HCT116 (cell line): ENCODE data around the gene PPM1J. TPM values are rescaled to one million over a fixed set of nuclear protein-coding genes. Genes with fewer than 3 reads are reported as not detected.

Experiments
- ATAC-seq: fragments of 200-7000 bp; cut with Tn5 transposase; 2 replicates; pipeline ENCODE4 v1.9.1; 2020; ENCODE audit warnings: mild to moderate bottlenecking, moderate library complexity
- BruUV-seq: library from RNA; stranded (reverse); fragments of 400-500 nt; replicated peaks from 2 replicates; lab custom pipeline; 2021; lab: Mats Ljungman, UMichigan
- CTCF ChIA-PET: fragments of 300-600 bp; sonication (Branson Sonifier 250); formaldehyde crosslinking; loops from one replicate; lab custom pipeline; 2021; ENCODE audit warnings: antibody characterized with exemption; lab: Charles Lee
- POLR2A ChIA-PET: fragments of 300-600, 350-600 bp; sonication (Branson Sonifier 250); formaldehyde crosslinking; loops from one replicate; lab custom pipeline; 2021; ENCODE audit warnings: antibody characterized with exemption; lab: Charles Lee
- RAD21 ChIA-PET, 2 experiments: fragments of 300-600 bp; sonication (Branson Sonifier 250); formaldehyde crosslinking; loops; one replicate each; lab custom pipeline; 2023; ENCODE audit warnings: low total read pairs in 2 of 2; ENCODE audit not compliant: uncharacterized antibody in 2 of 2, unreplicated experiment in 2 of 2, low non-redundant PET in 1 of 2; lab: Charles Lee
- DNase-seq: peaks from one replicate; pipeline ENCODE4 v3.0.0-alpha.2; 2010; ENCODE audit warnings: low read depth, low spot score
- H2AFZ ChIP-seq: fragments of 200-600 bp; shearing (Covaris generic), sonication (generic); 2 replicates; pipeline ENCODE4 v1.6.1; 2017; ENCODE audit warnings: low read depth, mixed run types, mixed read lengths, antibody characterized with exemption, low read length; ENCODE audit not compliant: poor library complexity, severe bottlenecking
- H3K27ac ChIP-seq: 2 replicates; pipeline ENCODE4 v1.5.1; 2012; ENCODE audit warnings: low read depth, low read length
- H3K27me3 ChIP-seq: fragments of 200-600 bp; sonication (generic); 2 replicates; pipeline ENCODE4 v1.6.1; 2016; ENCODE audit warnings: mixed run types, low read length, mixed read lengths; ENCODE audit not compliant: insufficient read depth
- H3K36me3 ChIP-seq, 2 experiments: fragments of 200-500 bp in 1 of 2; fragments of 200-600 bp in 1 of 2; sonication (Bioruptor generic) in 1 of 2; sonication (generic) in 1 of 2; 2 replicates each; pipeline versions ENCODE4 v1.5.1 to v1.6.1; 2014 to 2016; ENCODE audit warnings: low read length in 2 of 2, inconsistent platforms in 1 of 2, mixed read lengths in 1 of 2, mixed run types in 1 of 2; ENCODE audit not compliant: insufficient read depth in 2 of 2, control insufficient read depth in 1 of 2
- H3K4me1 ChIP-seq, 2 experiments: fragments of 200-600 bp in 1 of 2; sonication (generic) in 1 of 2; 2 replicates each; pipeline versions ENCODE4 v1.5.1 to v1.6.1; 2012 to 2017; ENCODE audit warnings: low read length in 2 of 2, inconsistent platforms in 1 of 2, mild to moderate bottlenecking in 1 of 2, mixed read lengths in 1 of 2, mixed run types in 1 of 2, moderate library complexity in 1 of 2; ENCODE audit not compliant: insufficient read depth in 2 of 2, control insufficient read depth in 1 of 2
- H3K4me2 ChIP-seq: fragments of 200-600 bp; sonication (generic); 2 replicates; pipeline ENCODE4 v1.6.1; 2017; ENCODE audit warnings: mixed run types, low read length, mixed read lengths
- H3K4me3 ChIP-seq, 2 experiments: fragments of 200-600 bp in 1 of 2; sonication (generic) in 1 of 2; replicated peaks in 1 of 2; 2 replicates each; pipeline ENCODE4 v1.5.1; 2011 to 2016; ENCODE audit warnings: low read length in 2 of 2, control low read depth in 1 of 2, low read depth in 1 of 2, mild to moderate bottlenecking in 1 of 2, mixed read lengths in 1 of 2, mixed run types in 1 of 2
- H3K79me2 ChIP-seq: fragments of 200-600 bp; sonication (generic); 2 replicates; pipeline ENCODE4 v1.6.1; 2017; ENCODE audit warnings: mild to moderate bottlenecking, mixed run types, low read length, moderate library complexity, mixed read lengths; ENCODE audit not compliant: insufficient read depth
- H3K9ac ChIP-seq: fragments of 200-600 bp; sonication (generic); 2 replicates; pipeline ENCODE4 v1.6.1; 2016; ENCODE audit warnings: low read length, mixed read lengths
- H3K9me2 ChIP-seq: fragments of 200-600 bp; sonication (generic), shearing (Covaris generic); 2 replicates; pipeline ENCODE4 v1.6.1; 2017; ENCODE audit warnings: mixed run types, mild to moderate bottlenecking, moderate library complexity; ENCODE audit not compliant: insufficient read depth
- H3K9me3 ChIP-seq, 2 experiments: fragments of 200-500 bp in 1 of 2; fragments of 200-600 bp in 1 of 2; sonication (Bioruptor generic) in 1 of 2; sonication (generic) in 1 of 2; 2 replicates each; pipeline ENCODE4 v1.6.1; 2014 to 2017; ENCODE audit warnings: low read length in 2 of 2, mixed read lengths in 2 of 2, inconsistent platforms in 1 of 2, low read depth in 1 of 2, mild to moderate bottlenecking in 1 of 2, mixed run types in 1 of 2, moderate library complexity in 1 of 2; ENCODE audit not compliant: control insufficient read depth in 1 of 2, insufficient read depth in 1 of 2
- H4K20me1 ChIP-seq: fragments of 200-600 bp; sonication (generic), shearing (Covaris generic); 2 replicates; pipeline ENCODE4 v1.6.1; 2017; ENCODE audit warnings: mixed run types, mild to moderate bottlenecking, moderate library complexity; ENCODE audit not compliant: insufficient read depth
- CBX3 ChIP-seq: IDR thresholded peaks from 2 replicates; pipeline ENCODE4 v1.6.1; 2012; ENCODE audit warnings: low read depth
- CTCF ChIP-seq, 3 experiments: fragments of 200-600 bp in 1 of 3; sonication (generic) in 1 of 3; IDR thresholded peaks in 2 of 3; conservative IDR thresholded peaks in 1 of 3; 2 replicates each; pipeline ENCODE4 v1.5.1; 2012 to 2017; ENCODE audit warnings: low read depth in 2 of 3, low read length in 2 of 3, antibody characterized with exemption in 1 of 3, borderline replicate concordance in 1 of 3, control low read depth in 1 of 3, mild to moderate bottlenecking in 1 of 3, mixed read lengths in 1 of 3, mixed run types in 1 of 3, moderate library complexity in 1 of 3; ENCODE audit not compliant: insufficient read depth in 1 of 3
- EGR1 ChIP-seq: IDR thresholded peaks from 2 replicates; pipeline ENCODE4 v1.6.1; 2012; ENCODE audit warnings: low read depth
- ELF1 ChIP-seq: IDR thresholded peaks from 2 replicates; pipeline ENCODE4 v1.6.1; 2012; ENCODE audit warnings: low read depth, borderline replicate concordance
- FOSL1 ChIP-seq: IDR thresholded peaks from 2 replicates; pipeline ENCODE4 v1.6.1; 2012; ENCODE audit warnings: low read depth
- RAD21 ChIP-seq: IDR thresholded peaks from 2 replicates; pipeline ENCODE4 v1.6.1; 2012; ENCODE audit warnings: low read depth, mild to moderate bottlenecking
- SRF ChIP-seq: IDR thresholded peaks from 2 replicates; pipeline ENCODE4 v1.6.1; 2012; ENCODE audit warnings: low read depth
- TCF7L2 ChIP-seq: IDR thresholded peaks from 2 replicates; pipeline ENCODE4 v1.7.0; 2011; ENCODE audit warnings: borderline replicate concordance, inconsistent platforms; ENCODE audit not compliant: insufficient read depth, insufficient read length; ENCODE audit errors: extremely low read depth
- intact Hi-C: fragments of 100-400 bp; cut with micrococcal nuclease; formaldehyde crosslinking; loops from 2 replicates; pipeline ENCODE4 v1.10.0; 2022
- total RNA-seq: library from RNA; stranded (reverse); gene quantifications from one replicate; pipeline ENCODE4 v1.2.1, GENCODE V29; 2021; ENCODE audit not compliant: unreplicated experiment
- TF ChIP-seq, protein P1 (sequence below): IDR thresholded peaks from 2 replicates; pipeline ENCODE4 v1.6.1; 2012
- TF ChIP-seq, protein P2 (sequence below): IDR thresholded peaks from 2 replicates; pipeline ENCODE4 v1.6.1; 2012; ENCODE audit warnings: low read depth
- TF ChIP-seq, protein P3 (sequence below): IDR thresholded peaks from 2 replicates; pipeline ENCODE4 v1.6.1; 2011; ENCODE audit warnings: mild to moderate bottlenecking, low read length, moderate library complexity; ENCODE audit not compliant: insufficient replicate concordance; ENCODE audit errors: extremely low read depth

Gene PPM1J
- total RNA-seq, 1 experiment from 2014 or later, result 7.5 TPM

GRCh38 chr1:112708489-112708888, 6.6 kb downstream of the PPM1J start:
- Histone ChIP-seq H3K9ac (no peak overlapping the region), H3K4me2 (no peak overlapping the region), H3K4me3 (no peak overlapping the region), H2AFZ (no peak overlapping the region), H3K9me2 (no peaks in the 10 kb centered on the region), H3K4me1 (peaks cover 28 to 35% of the 10 kb centered on the region in 2 experiments), H3K36me3 (no peaks in the 10 kb centered on the region), H3K27me3 (no peaks in the 10 kb centered on the region), H4K20me1 (no peaks in the 10 kb centered on the region), H3K9me3 (no peaks in the 10 kb centered on the region), H3K27ac (no peak overlapping the region), H3K79me2 (peaks cover 34% of the 10 kb centered on the region)
- intact Hi-C loops, result loop anchor here (10.0 kb wide), 1 partner anchor 184 kb away; no protein-coding TSS in a partner anchor
- TF ChIP-seq CTCF (IDR thresholded peaks at IDR 0.05 in 2 of 3, conservative IDR thresholded peaks at IDR 0.05 in 1 of 3; ENCODE audit: borderline replicate concordance in 1 of 3, insufficient read depth in 1 of 3, low read depth in 2 of 3, low read length in 2 of 3), result no peak
- no peak for TF ChIP-seq TCF7L2
- TF ChIP-seq, protein P1, sequence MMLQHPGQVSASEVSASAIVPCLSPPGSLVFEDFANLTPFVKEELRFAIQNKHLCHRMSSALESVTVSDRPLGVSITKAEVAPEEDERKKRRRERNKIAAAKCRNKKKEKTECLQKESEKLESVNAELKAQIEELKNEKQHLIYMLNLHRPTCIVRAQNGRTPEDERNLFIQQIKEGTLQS, result no peak
- no peak for TF ChIP-seq SRF
- TF ChIP-seq, protein P2, sequence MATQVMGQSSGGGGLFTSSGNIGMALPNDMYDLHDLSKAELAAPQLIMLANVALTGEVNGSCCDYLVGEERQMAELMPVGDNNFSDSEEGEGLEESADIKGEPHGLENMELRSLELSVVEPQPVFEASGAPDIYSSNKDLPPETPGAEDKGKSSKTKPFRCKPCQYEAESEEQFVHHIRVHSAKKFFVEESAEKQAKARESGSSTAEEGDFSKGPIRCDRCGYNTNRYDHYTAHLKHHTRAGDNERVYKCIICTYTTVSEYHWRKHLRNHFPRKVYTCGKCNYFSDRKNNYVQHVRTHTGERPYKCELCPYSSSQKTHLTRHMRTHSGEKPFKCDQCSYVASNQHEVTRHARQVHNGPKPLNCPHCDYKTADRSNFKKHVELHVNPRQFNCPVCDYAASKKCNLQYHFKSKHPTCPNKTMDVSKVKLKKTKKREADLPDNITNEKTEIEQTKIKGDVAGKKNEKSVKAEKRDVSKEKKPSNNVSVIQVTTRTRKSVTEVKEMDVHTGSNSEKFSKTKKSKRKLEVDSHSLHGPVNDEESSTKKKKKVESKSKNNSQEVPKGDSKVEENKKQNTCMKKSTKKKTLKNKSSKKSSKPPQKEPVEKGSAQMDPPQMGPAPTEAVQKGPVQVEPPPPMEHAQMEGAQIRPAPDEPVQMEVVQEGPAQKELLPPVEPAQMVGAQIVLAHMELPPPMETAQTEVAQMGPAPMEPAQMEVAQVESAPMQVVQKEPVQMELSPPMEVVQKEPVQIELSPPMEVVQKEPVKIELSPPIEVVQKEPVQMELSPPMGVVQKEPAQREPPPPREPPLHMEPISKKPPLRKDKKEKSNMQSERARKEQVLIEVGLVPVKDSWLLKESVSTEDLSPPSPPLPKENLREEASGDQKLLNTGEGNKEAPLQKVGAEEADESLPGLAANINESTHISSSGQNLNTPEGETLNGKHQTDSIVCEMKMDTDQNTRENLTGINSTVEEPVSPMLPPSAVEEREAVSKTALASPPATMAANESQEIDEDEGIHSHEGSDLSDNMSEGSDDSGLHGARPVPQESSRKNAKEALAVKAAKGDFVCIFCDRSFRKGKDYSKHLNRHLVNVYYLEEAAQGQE, result no peak
- TF ChIP-seq FOSL1, result no peak
- no peak for TF ChIP-seq CBX3
- TF ChIP-seq EGR1, result no peak
- TF ChIP-seq ELF1, result no peak
- TF ChIP-seq, protein P3, sequence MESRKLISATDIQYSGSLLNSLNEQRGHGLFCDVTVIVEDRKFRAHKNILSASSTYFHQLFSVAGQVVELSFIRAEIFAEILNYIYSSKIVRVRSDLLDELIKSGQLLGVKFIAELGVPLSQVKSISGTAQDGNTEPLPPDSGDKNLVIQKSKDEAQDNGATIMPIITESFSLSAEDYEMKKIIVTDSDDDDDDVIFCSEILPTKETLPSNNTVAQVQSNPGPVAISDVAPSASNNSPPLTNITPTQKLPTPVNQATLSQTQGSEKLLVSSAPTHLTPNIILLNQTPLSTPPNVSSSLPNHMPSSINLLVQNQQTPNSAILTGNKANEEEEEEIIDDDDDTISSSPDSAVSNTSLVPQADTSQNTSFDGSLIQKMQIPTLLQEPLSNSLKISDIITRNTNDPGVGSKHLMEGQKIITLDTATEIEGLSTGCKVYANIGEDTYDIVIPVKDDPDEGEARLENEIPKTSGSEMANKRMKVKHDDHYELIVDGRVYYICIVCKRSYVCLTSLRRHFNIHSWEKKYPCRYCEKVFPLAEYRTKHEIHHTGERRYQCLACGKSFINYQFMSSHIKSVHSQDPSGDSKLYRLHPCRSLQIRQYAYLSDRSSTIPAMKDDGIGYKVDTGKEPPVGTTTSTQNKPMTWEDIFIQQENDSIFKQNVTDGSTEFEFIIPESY, result no peak
- TF ChIP-seq RAD21, result no peak
- ATAC-seq (no peak), DNase-seq (no peak)
- no TSS peak for BruUV-seq
- ChIA-PET RAD21 (no interaction called here), CTCF (interaction anchor here (1.0 to 2.9 kb wide), 4 partner anchors 8 to 317 kb away, joined by 3 to 16 read pairs (median 8); partner anchors contain the start of gene ST7L), POLR2A (interaction anchor here (1.2 kb wide), 1 partner anchor 317 kb away, joined by 3 read pairs; no protein-coding TSS in a partner anchor)
